RWPE2 (cell line): ENCODE measurements around the gene MGAT4C.

Source experiments
- ATAC-seq: fragments of 200-7000 bp; cut with Tn5 transposase; 3 replicates; pipeline ENCODE4 v1.9.1; 2021; ENCODE audit warnings: low read depth
- DNase-seq: peaks from one replicate; pipeline ENCODE4 v3.0.0-alpha.2; 2020; ENCODE audit warnings: low spot score
- H3K27ac ChIP-seq: fragments of 450-650 bp; 2 replicates; pipeline ENCODE4 v1.5.1; 2017; ENCODE audit warnings: mild to moderate bottlenecking; ENCODE audit not compliant: poor library complexity, severe bottlenecking
- H3K27me3 ChIP-seq: fragments of 250-450 bp; sonication (Bioruptor Pico); 2 replicates; pipeline ENCODE4 v1.5.1; 2021; ENCODE audit warnings: mild to moderate bottlenecking, moderate library complexity; ENCODE audit not compliant: insufficient read depth, poor library complexity, severe bottlenecking
- H3K36me3 ChIP-seq: fragments of 250-450 bp; sonication (Bioruptor Pico); 2 replicates; pipeline ENCODE4 v1.5.1; 2020; ENCODE audit warnings: low read depth, mild to moderate bottlenecking, moderate library complexity
- H3K4me1 ChIP-seq: fragments of 250-450 bp; sonication (Bioruptor Pico); 2 replicates; pipeline ENCODE4 v1.5.1; 2021; ENCODE audit warnings: mild to moderate bottlenecking, moderate library complexity; ENCODE audit not compliant: insufficient read depth, poor library complexity, severe bottlenecking
- H3K4me3 ChIP-seq: fragments of 250-450 bp; sonication (Bioruptor Pico); 2 replicates; pipeline ENCODE4 v1.5.1; 2021; ENCODE audit warnings: mild to moderate bottlenecking, moderate library complexity; ENCODE audit not compliant: severe bottlenecking
- H3K9me3 ChIP-seq: fragments of 250-450 bp; sonication (Bioruptor Pico); 2 replicates; pipeline ENCODE4 v1.5.1; 2021; ENCODE audit warnings: mild to moderate bottlenecking, moderate library complexity; ENCODE audit not compliant: severe bottlenecking
- CTCF ChIP-seq: fragments of 450-650 bp; IDR thresholded peaks from one replicate; pipeline ENCODE4 v1.5.1; 2017; ENCODE audit warnings: mild to moderate bottlenecking, moderate library complexity; ENCODE audit not compliant: poor library complexity, severe bottlenecking

The MGAT4C gene

GRCh38 chr12:85971800-85972199, 284.4 kb downstream of the MGAT4C start:
- H3K27ac ChIP-seq = no peak overlapping the region
- no peak overlapping the region for H3K4me3 ChIP-seq
- ATAC-seq (no peak), DNase-seq (no peak)
- no peaks in the 10 kb centered on the region for H3K27me3 ChIP-seq
- peak; percentile 37 for TF ChIP-seq CTCF
- H3K36me3 ChIP-seq = no peaks in the 10 kb centered on the region
- no peaks in the 10 kb centered on the region for H3K9me3 ChIP-seq
- no peaks in the 10 kb centered on the region for H3K4me1 ChIP-seq

GRCh38 chr12:85968606-85969005, 287.6 kb downstream of the MGAT4C start:
- H3K36me3 ChIP-seq = no peaks in the 10 kb centered on the region
- H3K4me3 ChIP-seq = no peak overlapping the region
- no peaks in the 10 kb centered on the region for H3K9me3 ChIP-seq
- no peaks in the 10 kb centered on the region for H3K27me3 ChIP-seq
- ATAC-seq = no peak
- no peak for DNase-seq
- no peak for TF ChIP-seq CTCF
- no peaks in the 10 kb centered on the region for H3K4me1 ChIP-seq
- H3K27ac ChIP-seq = no peak overlapping the region

GRCh38 chr12:85963326-85963725, 292.9 kb downstream of the MGAT4C start:
- H3K4me3 ChIP-seq = no peak overlapping the region
- ATAC-seq (no peak), DNase-seq (no peak)
- TF ChIP-seq CTCF = no peak
- H3K9me3 ChIP-seq = no peaks in the 10 kb centered on the region
- no peak overlapping the region for H3K27ac ChIP-seq
- no peaks in the 10 kb centered on the region for H3K36me3 ChIP-seq
- no peaks in the 10 kb centered on the region for H3K4me1 ChIP-seq
- no peaks in the 10 kb centered on the region for H3K27me3 ChIP-seq

- no peaks in the 10 kb centered on the region for H3K4me1 ChIP-seq
- no peak overlapping the region for H3K4me3 ChIP-seq
- H3K27ac ChIP-seq = no peak overlapping the region
- H3K27me3 ChIP-seq = no peaks in the 10 kb centered on the region
- TF ChIP-seq CTCF = no peak
- H3K36me3 ChIP-seq = no peaks in the 10 kb centered on the region
- ATAC-seq (no peak), DNase-seq (no peak)
- H3K9me3 ChIP-seq = no peaks in the 10 kb centered on the region
Measured at GRCh38 chr12:85956081-85956480, 300.1 kb downstream of the MGAT4C start.

DNA sequence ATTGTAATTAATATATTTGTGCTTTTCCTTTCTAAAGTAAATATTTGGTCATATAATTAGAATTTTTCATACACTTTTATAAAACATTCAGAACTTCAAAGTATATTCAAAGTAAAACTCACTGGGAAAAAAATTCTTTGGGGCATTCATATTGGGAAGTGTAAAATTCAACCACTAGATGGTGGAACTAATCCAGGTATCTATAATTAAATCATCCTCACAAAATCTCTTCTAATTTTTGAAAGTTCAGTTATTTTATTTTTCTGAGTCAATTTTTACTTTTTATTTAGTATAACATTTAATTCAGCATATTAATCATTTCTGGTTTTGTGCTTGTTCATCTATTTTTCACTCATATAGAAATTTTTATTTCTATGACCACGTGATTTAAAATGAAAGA, 301.1 kb downstream of the MGAT4C start:
- H3K9me3 ChIP-seq = no peaks in the 10 kb centered on the region
- no peaks in the 10 kb centered on the region for H3K36me3 ChIP-seq
- TF ChIP-seq CTCF = peak; percentile 52
- no peak overlapping the region for H3K4me3 ChIP-seq
- no peaks in the 10 kb centered on the region for H3K4me1 ChIP-seq
- no peak overlapping the region for H3K27ac ChIP-seq
- DNase-seq (no peak), ATAC-seq (no peak)
- H3K27me3 ChIP-seq = no peaks in the 10 kb centered on the region
